ENCODE results near the gene GATA3. TPM values are rescaled to one million over a fixed set of nuclear protein-coding genes. Genes with fewer than 3 reads are reported as not detected.

GATA3 gene
- total RNA-seq, 1 donor from 2014 or later, result 0.83 TPM

GRCh38 chr10:8059191-8059936, 4.9 kb downstream of the GATA3 start:
- no peak for DNase-seq
- intact Hi-C loops (cut with DNase I), result no loop called here
- no peak for ATAC-seq (ENCODE audit: poor library complexity)

GRCh38 chr10:8060010-8060703, 5.7 kb downstream of the GATA3 start:
- no peak for ATAC-seq (ENCODE audit: poor library complexity)
- intact Hi-C loops (cut with DNase I), result no loop called here
- no peak for DNase-seq

GRCh38 chr10:8060704-8061121, 6.2 kb downstream of the GATA3 start:
- DNase-seq (no peak), ATAC-seq (ENCODE audit: poor library complexity) (no peak)
- intact Hi-C loops (cut with DNase I), result no loop called here

- no peak for ATAC-seq (ENCODE audit: poor library complexity)
- DNase-seq, result no peak
- intact Hi-C loops (cut with DNase I), result no loop called here
These were observed 7.1 kb downstream of the GATA3 start for GRCh38 chr10:8061274-8062211.

- intact Hi-C loops (cut with DNase I), result no loop called here
- ATAC-seq (ENCODE audit: poor library complexity) (no peak), DNase-seq (no peak)
These were observed 8.8 kb downstream of the GATA3 start for GRCh38 chr10:8063128-8063908.

- intact Hi-C loops (cut with DNase I), result no loop called here
- ATAC-seq (ENCODE audit: poor library complexity) (no peak), DNase-seq (no peak)
These were observed 9.4 kb downstream of the GATA3 start for GRCh38 chr10:8063935-8064334.

GRCh38 chr10:8064436-8064835, 9.9 kb downstream of the GATA3 start:
- DNase-seq, result no peak
- intact Hi-C loops (cut with DNase I), result no loop called here
- no peak for ATAC-seq (ENCODE audit: poor library complexity)

GRCh38 chr10:8065651-8066050, 11.2 kb downstream of the GATA3 start:
- intact Hi-C loops (cut with DNase I), result no loop called here

GRCh38 chr10:8066124-8066523, 11.6 kb downstream of the GATA3 start:
- DNase-seq, result no peak
- ATAC-seq (ENCODE audit: poor library complexity), result no peak
- intact Hi-C loops (cut with DNase I), result no loop called here

More at GRCh38 chr10:8065651-8066050, 11.2 kb downstream of the GATA3 start:
- DNase-seq (no peak), ATAC-seq (ENCODE audit: poor library complexity) (no peak)

- DNase-seq (no peak), ATAC-seq (ENCODE audit: poor library complexity) (no peak)
- intact Hi-C loops (cut with DNase I), result no loop called here
These were observed 12.3 kb downstream of the GATA3 start for GRCh38 chr10:8066797-8067196.

GRCh38 chr10:8069108-8069507, 14.6 kb downstream of the GATA3 start:
- intact Hi-C loops (cut with DNase I), result no loop called here
- DNase-seq (no peak), ATAC-seq (ENCODE audit: poor library complexity) (no peak)

GRCh38 chr10:8069627-8070026, 15.1 kb downstream of the GATA3 start:
- DNase-seq (no peak), ATAC-seq (ENCODE audit: poor library complexity) (no peak)
- intact Hi-C loops (cut with DNase I), result no loop called here

- DNase-seq, result no peak
- intact Hi-C loops (cut with DNase I), result no loop called here
- no peak for ATAC-seq (ENCODE audit: poor library complexity)
These were observed 16.0 kb downstream of the GATA3 start for GRCh38 chr10:8070440-8070839.

- ATAC-seq (ENCODE audit: poor library complexity), result no peak
- intact Hi-C loops (cut with DNase I), result no loop called here
- DNase-seq, result no peak
These were observed 16.5 kb downstream of the GATA3 start for GRCh38 chr10:8071006-8071405.

GRCh38 chr10:8071666-8072065, 17.2 kb downstream of the GATA3 start:
- DNase-seq, result no peak
- intact Hi-C loops (cut with DNase I), result no loop called here
- no peak for ATAC-seq (ENCODE audit: poor library complexity)

GRCh38 chr10:8072211-8072610, 17.7 kb downstream of the GATA3 start:
- ATAC-seq (ENCODE audit: poor library complexity), result no peak
- intact Hi-C loops (cut with DNase I), result no loop called here
- no peak for DNase-seq

- ATAC-seq (ENCODE audit: poor library complexity) (no peak), DNase-seq (no peak)
- intact Hi-C loops (cut with DNase I), result no loop called here
These were observed 19.4 kb downstream of the GATA3 start for GRCh38 chr10:8073691-8074416.

- no peak for DNase-seq
- intact Hi-C loops (cut with DNase I), result no loop called here
- ATAC-seq (ENCODE audit: poor library complexity), result no peak
These were observed 20.4 kb downstream of the GATA3 start for GRCh38 chr10:8074881-8075280.

Measured in Right ventricle myocardium superior (tissue), 1 donor.